CD4-positive, alpha-beta T cell treated with Interferon alpha-2 for 1 hour (primary cell): Measurements from ENCODE around the gene TENM4.
A peak's percentile ranks its signal among the peaks of the same experiment; 100 is the strongest.

Source experiments
- DNase-seq, 2 donors: peaks; one replicate each; pipeline ENCODE4 v3.0.0-alpha.2; 2020 to 2022

Gene TENM4

GRCh38 chr11:79108851-79109250 lies 332.0 kb downstream of the TENM4 start:
- DNase-seq: no peak

GRCh38 chr11:79102840-79103239 lies 338.0 kb downstream of the TENM4 start:
- DNase-seq: no peak

- no peak for DNase-seq
These were observed 339.2 kb downstream of the TENM4 start for GRCh38 chr11:79101656-79102055.

- peak in 1 of 2 donors; percentile 10 for DNase-seq
These were observed 340.5 kb downstream of the TENM4 start for GRCh38 chr11:79100093-79100910.

GRCh38 chr11:79098146-79098545 lies 342.7 kb downstream of the TENM4 start:
- no peak for DNase-seq

GRCh38 chr11:79097246-79097875 lies 343.5 kb downstream of the TENM4 start:
- DNase-seq: no peak

GRCh38 chr11:79095424-79095823 lies 345.4 kb downstream of the TENM4 start:
- DNase-seq: no peak

- no peak for DNase-seq
These were observed 346.2 kb downstream of the TENM4 start for GRCh38 chr11:79094616-79095015.

GRCh38 chr11:79092791-79093353 lies 348.0 kb downstream of the TENM4 start:
- DNase-seq: no peak

- no peak for DNase-seq
These were observed 350.6 kb downstream of the TENM4 start for GRCh38 chr11:79090191-79090705.

- DNase-seq: no peak
These were observed 351.2 kb downstream of the TENM4 start for GRCh38 chr11:79089601-79090000.

GRCh38 chr11:79088967-79089366 lies 351.9 kb downstream of the TENM4 start:
- DNase-seq: no peak

- no peak for DNase-seq
These were observed 352.9 kb downstream of the TENM4 start for GRCh38 chr11:79087961-79088318.

- DNase-seq: no peak
These were observed 353.4 kb downstream of the TENM4 start for GRCh38 chr11:79087238-79087960.

GRCh38 chr11:79086056-79086455 lies 354.8 kb downstream of the TENM4 start:
- no peak for DNase-seq

GRCh38 chr11:79084382-79084781 lies 356.4 kb downstream of the TENM4 start:
- no peak for DNase-seq

GRCh38 chr11:79083352-79083751 lies 357.5 kb downstream of the TENM4 start:
- no peak for DNase-seq

- DNase-seq: no peak
These were observed 357.9 kb downstream of the TENM4 start for GRCh38 chr11:79082907-79083306.

- DNase-seq: no peak
These were observed 358.6 kb downstream of the TENM4 start for GRCh38 chr11:79082280-79082679.

GRCh38 chr11:79081471-79082031 lies 359.3 kb downstream of the TENM4 start:
- DNase-seq: no peak

GRCh38 chr11:79080551-79080950 lies 360.3 kb downstream of the TENM4 start:
- no peak for DNase-seq

GRCh38 chr11:79078999-79079398 lies 361.8 kb downstream of the TENM4 start:
- no peak for DNase-seq

GRCh38 chr11:79078456-79078855 lies 362.4 kb downstream of the TENM4 start:
- no peak for DNase-seq
